ENCODE results near the gene RNF115. TPM values are rescaled to one million over a fixed set of nuclear protein-coding genes. Genes with fewer than 3 reads are reported as not detected.

Gene RNF115
- 12.0 TPM for total RNA-seq (2013)
- polyA plus RNA-seq (1 to 10 TPM; 3.5 to 5.4 (median 5.2) TPM), polyA minus RNA-seq (3.9 and 4.5 TPM in 2 replicates), total RNA-seq (23.7 to 39.8 (median 34.3) reads per million in 11 experiments)

DNA sequence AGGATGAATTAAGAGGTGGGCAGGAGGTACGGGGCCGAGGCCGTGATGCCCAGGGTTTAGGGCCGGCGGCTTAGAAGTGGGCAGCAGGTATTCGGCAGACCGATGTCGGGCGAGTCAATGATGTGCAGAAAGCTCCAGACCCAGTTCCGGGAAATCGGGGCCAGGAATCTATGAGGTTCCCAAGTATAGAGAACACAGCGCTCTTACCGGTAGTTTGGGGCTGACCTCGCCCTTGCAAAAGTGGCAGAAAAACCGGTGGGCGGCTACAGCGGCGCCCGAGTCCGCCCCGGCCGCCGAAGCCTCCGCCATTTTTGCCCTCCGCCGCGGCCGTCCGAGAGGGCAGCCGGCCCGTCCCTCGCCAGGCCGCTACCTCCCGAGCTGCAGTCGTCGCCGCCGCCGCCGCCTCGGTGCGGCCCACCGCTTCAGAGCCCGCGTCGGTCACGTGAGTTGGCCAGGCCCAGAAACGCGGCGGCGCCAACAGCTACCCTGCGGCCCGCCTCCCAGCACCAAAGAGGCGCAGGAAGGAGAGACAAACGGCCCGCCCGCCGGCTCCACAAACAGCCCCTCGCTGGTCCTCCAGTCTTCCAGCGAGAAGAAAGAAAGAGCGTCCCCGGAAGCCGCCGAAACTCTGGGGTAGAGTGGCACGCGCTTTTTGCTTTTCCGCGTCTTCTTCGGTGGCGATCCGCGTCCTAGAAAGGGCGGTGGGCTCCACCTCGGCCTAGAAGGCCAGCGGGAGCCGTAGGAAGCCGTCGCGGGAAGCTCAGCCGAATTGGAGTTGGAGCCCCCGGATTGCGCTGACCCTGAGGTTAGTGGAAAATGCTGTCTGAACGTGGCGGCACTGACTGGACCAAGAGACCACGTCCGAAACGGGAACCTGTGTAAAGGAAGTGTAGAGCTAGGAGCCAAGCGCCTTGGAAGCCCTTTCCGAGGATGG is at the start of gene RNF115, which contains the start of gene POLR3C:
TSS of gene RNF115 (minus strand) at position 531 of the 934 bp plus-strand sequence. CDS start at position 309, 222 bp downstream.
TSS of gene POLR3C (plus strand) at position 636 of the 934 bp plus-strand sequence. CDS start 1,577 bp downstream, outside the sequence.
- intact Hi-C loops (cut with micrococcal nuclease), result no loop called here
- H3K9me3 ChIP-seq (replicated peaks in 1 of 2; ENCODE audit: control insufficient read depth in 1 of 2, insufficient read depth in 1 of 2, low read length in 2 of 2), result no peaks in the 10 kb centered on the region
- Mint-ChIP-seq H3K27ac (peak within 1 kb of the TSS; percentile 93 to 98 (median 96)), H3K27me3 (ENCODE audit: low read depth in 3 of 3) (peaks cover 0 to 4% (median 3%) of the 10 kb centered on the region in 3 donors), H3K36me3 (peaks cover 33 to 35% of the 10 kb centered on the region in 2 donors), H3K9me3 (no peaks in the 10 kb centered on the region), H3K4me1 (peaks cover 17% of the 10 kb centered on the region), H3K4me3 (peak within 1 kb of the TSS; percentile 93 to 96)
- peak within 1 kb of the TSS; percentile 79 for H3K4me2 ChIP-seq (replicated peaks; ENCODE audit: extremely low read depth, low read length, poor library complexity, severe bottlenecking)
- peaks cover 27 to 34% of the 10 kb centered on the region in 2 donors for H3K36me3 ChIP-seq (replicated peaks in 1 of 2; ENCODE audit: control insufficient read depth in 1 of 2, insufficient read depth in 2 of 2, low read length in 2 of 2)
- H3K4me1 ChIP-seq (ENCODE audit: control insufficient read depth in 1 of 2, insufficient read depth in 2 of 2, low read length in 2 of 2), result peaks cover 11% of the 10 kb centered on the region in 2 donors
- no peaks in the 10 kb centered on the region for H3K27me3 ChIP-seq (ENCODE audit: control insufficient read depth in 2 of 2, insufficient read depth in 2 of 2, low read length in 2 of 2)
- TF ChIP-seq, protein P1, sequence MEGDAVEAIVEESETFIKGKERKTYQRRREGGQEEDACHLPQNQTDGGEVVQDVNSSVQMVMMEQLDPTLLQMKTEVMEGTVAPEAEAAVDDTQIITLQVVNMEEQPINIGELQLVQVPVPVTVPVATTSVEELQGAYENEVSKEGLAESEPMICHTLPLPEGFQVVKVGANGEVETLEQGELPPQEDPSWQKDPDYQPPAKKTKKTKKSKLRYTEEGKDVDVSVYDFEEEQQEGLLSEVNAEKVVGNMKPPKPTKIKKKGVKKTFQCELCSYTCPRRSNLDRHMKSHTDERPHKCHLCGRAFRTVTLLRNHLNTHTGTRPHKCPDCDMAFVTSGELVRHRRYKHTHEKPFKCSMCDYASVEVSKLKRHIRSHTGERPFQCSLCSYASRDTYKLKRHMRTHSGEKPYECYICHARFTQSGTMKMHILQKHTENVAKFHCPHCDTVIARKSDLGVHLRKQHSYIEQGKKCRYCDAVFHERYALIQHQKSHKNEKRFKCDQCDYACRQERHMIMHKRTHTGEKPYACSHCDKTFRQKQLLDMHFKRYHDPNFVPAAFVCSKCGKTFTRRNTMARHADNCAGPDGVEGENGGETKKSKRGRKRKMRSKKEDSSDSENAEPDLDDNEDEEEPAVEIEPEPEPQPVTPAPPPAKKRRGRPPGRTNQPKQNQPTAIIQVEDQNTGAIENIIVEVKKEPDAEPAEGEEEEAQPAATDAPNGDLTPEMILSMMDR (IDR thresholded peaks at IDR 0.05), result no peak
- peaks cover 41% of the 10 kb centered on the region for H3K79me2 ChIP-seq (ENCODE audit: insufficient read depth, low read length)
- H3K27ac ChIP-seq (ENCODE audit: low read depth in 1 of 2, low read length in 2 of 2), result peak within 1 kb of the TSS; percentile 92 to 99
- peaks cover 14% of the 10 kb centered on the region for H4K20me1 ChIP-seq (ENCODE audit: insufficient read depth, low read length)
- DNase-seq, result peak; percentile 64 to 74 (median 68)
- peak within 1 kb of the TSS; percentile 86 for H2AFZ ChIP-seq (ENCODE audit: insufficient read depth, low read depth, low read length, poor library complexity, severe bottlenecking)
- peak within 1 kb of the TSS; percentile 62 to 93 (median 82) for H3K4me3 ChIP-seq (replicated peaks in 1 of 3; ENCODE audit: low read depth in 2 of 3, low read length in 3 of 3)
- H3K9ac ChIP-seq (ENCODE audit: insufficient read depth, low read length, poor library complexity, severe bottlenecking), result peak within 1 kb of the TSS; percentile 93
- 0% methylated on average over 88 of the region's 89 CpGs for WGBS (ENCODE audit: insufficient coverage)
